GM13976 (cell line): ENCODE results near the gene CFAP221.

Source experiments
- DNase-seq: peaks from one replicate; pipeline ENCODE4 v3.0.0; 2012; ENCODE audit warnings: low spot score
- CTCF ChIP-seq: IDR thresholded peaks from 2 replicates; pipeline ENCODE4 v1.5.1; 2012; ENCODE audit warnings: borderline replicate concordance, mild to moderate bottlenecking; ENCODE audit not compliant: insufficient read depth; ENCODE audit errors: extremely low read depth, missing control alignments, control extremely low read depth
- in situ Hi-C: fragments of 300-500 bp; cut with MboI; formaldehyde crosslinking; loops from one replicate; pipeline ENCODE4 v1.12.0; 2022; ENCODE audit warnings: low sequenced_read_pairs, mixed read lengths, inconsistent platforms; ENCODE audit not compliant: unreplicated experiment

The CFAP221 gene

DNA sequence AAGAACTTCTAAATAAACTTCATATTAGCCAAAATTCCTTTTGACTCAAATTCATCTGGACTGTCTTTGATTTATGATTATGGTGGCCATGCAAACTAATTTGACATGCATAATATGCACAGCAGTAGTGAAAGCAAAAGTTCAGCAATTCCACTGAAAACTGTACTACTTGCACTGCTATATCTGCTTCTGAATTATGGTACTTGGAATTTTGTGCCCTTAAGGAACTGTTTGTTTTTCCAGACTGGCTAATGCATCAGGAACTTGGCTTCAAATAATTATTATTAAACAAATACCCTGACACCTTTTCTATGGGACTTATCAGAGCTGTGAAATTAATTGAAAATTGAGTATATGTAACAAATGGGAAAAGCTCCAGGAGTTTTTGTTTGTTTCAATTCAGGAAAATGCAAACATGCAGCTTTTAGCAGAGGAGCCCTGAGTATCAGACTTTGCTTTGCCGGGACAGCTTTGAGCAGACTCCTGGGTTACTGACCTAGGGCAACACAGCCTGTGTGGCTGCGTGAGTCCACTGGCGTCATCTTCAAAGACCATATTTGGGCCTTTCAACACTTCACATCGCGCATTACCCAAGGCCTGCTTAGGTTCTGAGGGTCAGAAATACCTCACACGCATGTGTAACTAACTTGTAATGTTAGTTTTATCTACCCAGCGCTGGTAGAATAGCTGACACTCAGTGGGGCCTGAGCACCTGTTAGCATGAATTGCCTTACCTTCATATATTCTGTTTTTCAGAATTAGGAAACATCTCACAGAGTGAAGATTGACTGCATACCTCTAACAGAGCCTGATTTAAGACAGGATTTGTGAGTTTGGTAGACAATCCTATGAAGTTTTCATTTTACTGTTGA, 35.4 kb downstream of the CFAP221 start:
- TF ChIP-seq CTCF, result no peak
- DNase-seq, result no peak
- in situ Hi-C loops, result no loop called here

- in situ Hi-C loops, result no loop called here
These were observed 36.4 kb downstream of the CFAP221 start for GRCh38 chr2:119580550-119581072.

GRCh38 chr2:119583291-119583690, 39.0 kb downstream of the CFAP221 start:
- no peak for TF ChIP-seq CTCF
- in situ Hi-C loops, result no loop called here
- DNase-seq, result no peak

More at GRCh38 chr2:119580550-119581072, 36.4 kb downstream of the CFAP221 start:
- TF ChIP-seq CTCF, result no peak
- no peak for DNase-seq

DNA sequence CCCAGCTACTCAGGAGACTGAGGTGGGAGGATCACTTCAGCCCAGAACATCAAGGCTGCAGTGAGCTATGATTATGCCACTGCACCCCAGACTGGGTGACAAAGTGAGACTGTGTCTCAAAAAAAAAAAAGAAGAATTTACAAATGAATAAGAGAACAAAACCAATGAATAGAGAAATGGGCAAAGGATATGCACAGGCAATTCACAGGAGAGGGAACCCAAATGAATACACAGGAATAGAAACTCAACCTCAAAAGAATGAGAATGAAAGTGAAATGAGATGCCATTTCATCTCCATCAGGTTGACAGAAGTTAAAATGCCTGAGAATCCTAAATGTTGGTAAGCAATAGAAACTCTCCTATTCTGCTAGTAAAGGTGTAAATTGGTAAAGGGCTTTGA, 40.2 kb downstream of the CFAP221 start:
- in situ Hi-C loops, result no loop called here

GRCh38 chr2:119586085-119586484, 41.8 kb downstream of the CFAP221 start:
- DNase-seq, result no peak
- TF ChIP-seq CTCF, result no peak
- in situ Hi-C loops, result no loop called here

More for the DNA sequence above, 40.2 kb downstream of the CFAP221 start:
- no peak for TF ChIP-seq CTCF
- DNase-seq, result no peak

DNA sequence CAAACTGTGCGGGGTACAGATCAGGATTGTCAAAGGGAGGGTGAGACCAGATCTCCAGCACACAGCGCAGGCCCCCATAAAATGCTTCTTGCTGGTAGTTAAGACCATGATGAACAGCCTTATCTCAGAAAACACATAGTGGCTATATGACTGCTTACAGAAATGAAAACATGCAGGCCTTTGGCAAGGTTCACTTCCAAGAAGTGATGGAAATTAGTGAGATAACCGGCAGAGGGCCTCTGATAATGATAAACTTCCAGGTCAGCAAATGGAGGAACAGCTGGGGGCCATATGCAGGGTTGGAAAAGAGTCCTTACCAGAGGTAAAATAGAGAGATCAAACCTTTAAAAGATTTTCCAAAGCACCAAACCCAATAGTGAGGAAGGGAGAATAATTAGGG, 46.6 kb downstream of the CFAP221 start:
- TF ChIP-seq CTCF, result no peak
- no peak for DNase-seq
- in situ Hi-C loops, result no loop called here

DNA sequence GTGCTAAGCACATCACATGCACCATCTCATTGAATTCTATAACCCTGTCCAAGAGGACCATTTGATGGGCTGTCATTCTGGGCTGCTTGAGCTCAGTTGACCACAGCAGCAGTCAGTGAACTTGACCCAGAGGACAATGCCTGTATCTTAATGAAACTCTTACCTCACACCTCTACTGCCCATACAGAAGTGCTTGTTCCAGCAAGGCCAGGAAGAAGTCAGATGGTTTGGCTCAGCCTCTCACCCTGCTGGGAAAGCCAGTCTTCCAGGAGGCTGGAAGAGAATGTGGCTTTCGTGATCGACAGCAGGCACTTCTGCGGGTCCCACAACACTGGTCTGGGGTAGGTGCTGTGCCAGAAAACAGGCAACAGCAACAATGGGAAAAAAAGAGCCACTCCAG, 47.3 kb downstream of the CFAP221 start:
- in situ Hi-C loops, result no loop called here
- DNase-seq, result no peak
- no peak for TF ChIP-seq CTCF
